Tibial artery (tissue), 4 donors: Measurements from ENCODE around the gene TEAD1.

ENCODE experiments used
- DNase-seq, 2 donors: peaks; one replicate each; pipeline ENCODE4 v3.0.0-alpha.2; 2019
- H3K27ac ChIP-seq, 2 donors: fragments of 200-600 bp; sonication (generic) in 1 of 2; 1 replicate in 1 of 2; 2 replicates in 1 of 2; pipeline ENCODE4 v1.5.1; 2018 to 2019; ENCODE audit warnings: mild to moderate bottlenecking in 1 of 2
- H3K27me3 ChIP-seq, 2 donors: fragments of 200-600 bp; sonication (generic) in 1 of 2; one replicate each; pipeline versions ENCODE4 v1.5.1 to v1.6.0; 2016 to 2019
- H3K36me3 ChIP-seq, 3 donors: fragments of 200-600 bp; sonication (generic) in 2 of 3; one replicate each; pipeline ENCODE4 v1.5.1; 2016 to 2019; ENCODE audit warnings: mild to moderate bottlenecking in 2 of 3
- H3K4me1 ChIP-seq, 4 donors: fragments of 200-600 bp; sonication (generic) in 2 of 4; 1 replicate in 3 of 4; 2 replicates in 1 of 4; pipeline ENCODE4 v1.5.1; 2016 to 2019
- H3K4me3 ChIP-seq, 2 donors: fragments of 200-600 bp; sonication (generic) in 1 of 2; 1 replicate in 1 of 2; 2 replicates in 1 of 2; pipeline ENCODE4 v1.5.1; 2018 to 2019; ENCODE audit warnings: mild to moderate bottlenecking in 2 of 2
- H3K9me3 ChIP-seq, 3 donors: fragments of 200-600 bp; sonication (generic) in 1 of 3; one replicate each; pipeline ENCODE4 v1.5.1; 2016 to 2019
- intact Hi-C: fragments of 100-400 bp; cut with DNase I; formaldehyde crosslinking; loops from one replicate; pipeline ENCODE4 v1.15.0; 2023; ENCODE audit warnings: low total_unique reads
- TF ChIP-seq, protein P1 (sequence below), 2 experiments: fragments of 200-600 bp in 1 of 2; fragments of 450-650 bp in 1 of 2; IDR thresholded peaks; one replicate each; pipeline ENCODE4 v1.5.1; 2017 to 2019; ENCODE audit warnings: antibody characterized with exemption in 2 of 2, mild to moderate bottlenecking in 1 of 2, moderate library complexity in 1 of 2

The TEAD1 gene

DNA sequence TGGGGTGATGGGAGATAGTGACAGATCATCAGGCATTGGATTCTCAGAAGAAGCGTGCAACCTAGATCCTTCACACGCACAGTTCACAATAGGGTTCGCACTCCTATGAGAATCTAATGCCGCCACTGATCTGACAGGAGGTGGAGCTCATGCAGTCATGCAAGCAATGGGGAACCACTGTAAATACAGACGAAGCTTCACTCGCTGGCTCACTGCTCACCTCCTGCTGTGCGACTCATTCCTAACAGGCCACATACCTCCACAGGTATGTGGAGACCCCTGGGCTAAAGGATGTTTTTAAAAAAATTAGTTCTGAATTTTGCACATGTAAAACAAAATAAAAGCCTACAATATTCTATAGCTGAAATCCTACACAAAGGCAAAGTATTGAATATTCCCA, 20.5 kb upstream of the TEAD1 start:
- intact Hi-C loops, result no loop called here
- TF ChIP-seq, protein P1, sequence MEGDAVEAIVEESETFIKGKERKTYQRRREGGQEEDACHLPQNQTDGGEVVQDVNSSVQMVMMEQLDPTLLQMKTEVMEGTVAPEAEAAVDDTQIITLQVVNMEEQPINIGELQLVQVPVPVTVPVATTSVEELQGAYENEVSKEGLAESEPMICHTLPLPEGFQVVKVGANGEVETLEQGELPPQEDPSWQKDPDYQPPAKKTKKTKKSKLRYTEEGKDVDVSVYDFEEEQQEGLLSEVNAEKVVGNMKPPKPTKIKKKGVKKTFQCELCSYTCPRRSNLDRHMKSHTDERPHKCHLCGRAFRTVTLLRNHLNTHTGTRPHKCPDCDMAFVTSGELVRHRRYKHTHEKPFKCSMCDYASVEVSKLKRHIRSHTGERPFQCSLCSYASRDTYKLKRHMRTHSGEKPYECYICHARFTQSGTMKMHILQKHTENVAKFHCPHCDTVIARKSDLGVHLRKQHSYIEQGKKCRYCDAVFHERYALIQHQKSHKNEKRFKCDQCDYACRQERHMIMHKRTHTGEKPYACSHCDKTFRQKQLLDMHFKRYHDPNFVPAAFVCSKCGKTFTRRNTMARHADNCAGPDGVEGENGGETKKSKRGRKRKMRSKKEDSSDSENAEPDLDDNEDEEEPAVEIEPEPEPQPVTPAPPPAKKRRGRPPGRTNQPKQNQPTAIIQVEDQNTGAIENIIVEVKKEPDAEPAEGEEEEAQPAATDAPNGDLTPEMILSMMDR (IDR thresholded peaks at IDR 0.05), result no peak

DNA sequence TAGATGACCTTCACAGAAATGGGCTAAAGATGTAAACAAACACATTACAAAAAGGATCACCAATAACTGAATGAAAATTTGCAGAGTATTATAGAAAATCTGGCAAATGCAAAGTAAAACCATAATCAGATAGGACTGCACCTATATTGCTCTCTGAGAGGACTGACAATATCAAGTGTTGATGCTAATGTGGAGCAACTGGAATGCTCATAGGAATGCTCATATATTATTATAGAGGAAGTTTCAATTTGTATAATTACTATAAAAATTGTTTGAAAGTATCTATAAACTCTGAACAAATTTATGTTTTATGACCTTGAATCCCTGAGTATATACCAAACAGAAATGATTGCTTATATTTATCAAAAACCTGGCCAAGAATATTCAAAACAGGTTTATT, 18.4 kb upstream of the TEAD1 start:
- H3K4me1 ChIP-seq, result no peaks in the 10 kb centered on the region
- intact Hi-C loops, result no loop called here
- no peak overlapping the region for H3K4me3 ChIP-seq
- peaks cover 0 to 6% (median 0%) of the 10 kb centered on the region in 3 donors for H3K36me3 ChIP-seq
- H3K27ac ChIP-seq, result no peak overlapping the region
- H3K27me3 ChIP-seq, result no peaks in the 10 kb centered on the region
- DNase-seq, result no peak
- TF ChIP-seq, protein P1 (IDR thresholded peaks at IDR 0.05), result no peak
- peaks cover 0 to 23% (median 0%) of the 10 kb centered on the region in 3 donors for H3K9me3 ChIP-seq

More for the DNA sequence above, 20.5 kb upstream of the TEAD1 start:
- Histone ChIP-seq H3K27ac (no peak overlapping the region), H3K9me3 (peaks cover 0 to 23% (median 0%) of the 10 kb centered on the region in 3 donors), H3K27me3 (no peaks in the 10 kb centered on the region), H3K4me1 (no peaks in the 10 kb centered on the region), H3K4me3 (no peak overlapping the region), H3K36me3 (peaks cover 0 to 6% (median 0%) of the 10 kb centered on the region in 3 donors)
- DNase-seq, result no peak

DNA sequence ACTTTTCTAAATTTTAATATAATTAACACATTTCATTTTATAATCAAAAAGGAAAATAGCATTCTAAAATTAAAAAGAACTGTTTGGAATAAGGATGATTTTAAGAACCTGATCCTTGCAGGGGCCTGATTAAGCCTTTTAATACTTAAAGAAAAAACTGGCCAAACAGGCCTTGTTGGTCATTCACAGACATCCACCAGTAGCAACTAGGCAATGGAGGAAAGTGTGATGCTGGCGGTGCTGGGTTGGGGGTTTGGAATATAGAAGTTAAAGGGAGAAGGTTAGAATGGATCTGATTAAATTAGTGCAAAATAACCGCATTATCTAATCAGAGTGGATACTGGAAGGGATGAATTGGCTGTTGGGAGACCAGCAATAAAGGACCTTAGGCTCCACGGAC, 16.9 kb upstream of the TEAD1 start:
- intact Hi-C loops, result no loop called here
- H3K36me3 ChIP-seq, result peaks cover 0 to 6% (median 0%) of the 10 kb centered on the region in 3 donors
- TF ChIP-seq, protein P1 (IDR thresholded peaks at IDR 0.05), result no peak
- no peaks in the 10 kb centered on the region for H3K4me1 ChIP-seq
- H3K4me3 ChIP-seq, result no peak overlapping the region
- H3K27ac ChIP-seq, result no peak overlapping the region
- no peak for DNase-seq
- peaks cover 0 to 23% (median 0%) of the 10 kb centered on the region in 3 donors for H3K9me3 ChIP-seq
- H3K27me3 ChIP-seq, result no peaks in the 10 kb centered on the region

DNA sequence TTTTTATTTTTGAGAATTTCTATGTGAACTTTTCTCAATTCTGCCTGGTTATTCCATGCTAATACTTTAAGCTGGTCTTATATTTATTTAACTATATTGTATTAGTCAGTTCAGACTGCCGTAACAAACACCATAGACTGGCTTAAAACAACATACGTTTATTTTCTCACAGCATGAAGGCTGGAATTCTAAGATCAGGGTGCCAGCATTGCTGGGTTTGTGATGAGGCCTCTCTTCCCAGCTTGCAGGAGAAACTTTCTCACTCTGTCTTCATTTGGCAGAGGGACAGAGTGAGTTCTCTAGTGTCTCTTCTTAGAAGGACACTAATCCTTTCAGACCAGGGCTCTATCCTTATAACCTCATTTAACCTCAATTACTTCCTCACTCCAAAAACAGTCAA, 16.2 kb upstream of the TEAD1 start:
- no peaks in the 10 kb centered on the region for H3K27me3 ChIP-seq
- TF ChIP-seq, protein P1 (IDR thresholded peaks at IDR 0.05), result no peak
- no peak overlapping the region for H3K4me3 ChIP-seq
- DNase-seq, result no peak
- peaks cover 0 to 23% (median 0%) of the 10 kb centered on the region in 3 donors for H3K9me3 ChIP-seq
- H3K27ac ChIP-seq, result no peak overlapping the region
- intact Hi-C loops, result no loop called here
- no peaks in the 10 kb centered on the region for H3K4me1 ChIP-seq
- H3K36me3 ChIP-seq, result peaks cover 0 to 6% (median 0%) of the 10 kb centered on the region in 3 donors

DNA sequence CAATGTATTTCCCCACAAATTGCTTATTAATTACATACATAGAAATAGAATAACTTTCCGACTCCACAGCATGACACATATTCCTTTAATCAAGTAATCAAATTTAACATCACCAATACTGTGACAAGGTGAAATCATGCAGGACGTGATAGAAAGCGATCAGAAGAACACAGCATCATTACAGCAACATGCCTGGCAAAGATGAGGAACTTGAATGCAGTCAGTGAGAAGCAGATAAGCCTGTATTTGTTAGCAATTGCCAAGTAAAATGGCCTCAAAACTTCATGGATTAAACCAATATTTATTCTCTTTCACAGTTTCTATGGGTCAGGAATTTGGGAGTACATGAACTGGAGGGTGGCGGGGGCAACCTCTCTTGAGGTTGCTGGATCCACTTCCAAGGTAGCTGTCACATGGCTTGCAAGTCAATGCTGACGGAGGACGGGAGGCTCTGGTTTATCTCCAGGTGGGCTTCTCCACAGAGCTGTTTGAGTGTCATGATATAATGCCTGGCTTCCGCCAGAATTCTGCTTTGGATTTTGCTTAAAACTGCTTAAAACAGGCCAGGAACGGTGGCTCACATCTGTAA, 12.0 kb upstream of the TEAD1 start:
- no peak overlapping the region for H3K4me3 ChIP-seq
- TF ChIP-seq, protein P1 (IDR thresholded peaks at IDR 0.05), result no peak
- no peaks in the 10 kb centered on the region for H3K27me3 ChIP-seq
- H3K27ac ChIP-seq, result no peak overlapping the region
- no peaks in the 10 kb centered on the region for H3K36me3 ChIP-seq
- H3K9me3 ChIP-seq, result peaks cover 0 to under 1% (median 0%) of the 10 kb centered on the region in 3 donors
- intact Hi-C loops, result no loop called here
- H3K4me1 ChIP-seq, result no peaks in the 10 kb centered on the region
- DNase-seq, result no peak
